ENCODE results near the gene TMBIM6.
A peak's percentile ranks its signal among the peaks of the same experiment; 100 is the strongest.

- 0 out of 2 replicates have a peak, but pooled peaks have one; percentile 1 for TF ChIP-seq CTCF (tag by site-specific recombination; IDR thresholded peaks at IDR 0.05)
- no peak for TF ChIP-seq ZBTB20 (tag by site-specific recombination; IDR thresholded peaks at IDR 0.05)
- TF ChIP-seq ZNF19 (tag by site-specific recombination; IDR thresholded peaks at IDR 0.05; ENCODE audit: low read depth), result no peak
- TF ChIP-seq ZNF362 (tag by site-specific recombination; IDR thresholded peaks at IDR 0.05), result no peak
- peak; percentile 9; the same call in 1 of the 2 replicates for TF ChIP-seq ZBTB8A (tag by site-specific recombination; IDR thresholded peaks at IDR 0.05)
- TF ChIP-seq ZNF266 (tag by site-specific recombination; IDR thresholded peaks at IDR 0.05; ENCODE audit: low read depth), result no peak
- no peak for TF ChIP-seq ZNF560 (tag by site-specific recombination; IDR thresholded peaks at IDR 0.05; ENCODE audit: borderline replicate concordance)
- no peak for TF ChIP-seq ZFP37 (tag by site-specific recombination; IDR thresholded peaks at IDR 0.05)
- no peak for TF ChIP-seq ZFP3 (tag by site-specific recombination; IDR thresholded peaks at IDR 0.05; ENCODE audit: low read depth)
- TF ChIP-seq ZNF174 (tag by site-specific recombination; IDR thresholded peaks at IDR 0.05), result no peak
- TF ChIP-seq ZBTB7A (tag by site-specific recombination; IDR thresholded peaks at IDR 0.05; ENCODE audit: low read depth), result no peak
- TF ChIP-seq PBX3 (CRISPR knock-in tag; IDR thresholded peaks at IDR 0.05), result no peak
- no peak; the same call in 1 of the 2 replicates for TF ChIP-seq ZNF449 (tag by site-specific recombination; IDR thresholded peaks at IDR 0.05)
Observed at GRCh38 chr12:49707812-49708147, 33.6 kb upstream of the TMBIM6 start.
